Nephron progenitor cell (in vitro differentiated cells): ENCODE measurements around the gene PSME3.
"Not testable (repeated sequence)": the region's sequence is repeated elsewhere in the genome, so short reads cannot be mapped to it uniquely, and the experiment has no call there.

Experiments used
- DNase-seq: peaks from one replicate; pipeline ENCODE4 v3.0.0; 2021
- H3K27ac Mint-ChIP-seq: 2 replicates; pipeline ENCODE4 v1.8.0; 2021; ENCODE audit warnings: mild to moderate bottlenecking, moderate library complexity, mixed read lengths
- H3K27me3 Mint-ChIP-seq: 2 replicates; pipeline ENCODE4 v1.8.0; 2021; ENCODE audit warnings: mild to moderate bottlenecking, low read depth, mixed read lengths; ENCODE audit not compliant: poor library complexity
- H3K36me3 Mint-ChIP-seq: 2 replicates; pipeline ENCODE4 v1.8.0; 2021; ENCODE audit warnings: low read depth, mixed read lengths
- H3K4me1 Mint-ChIP-seq: 2 replicates; pipeline ENCODE4 v1.8.0; 2021; ENCODE audit warnings: mixed read lengths
- H3K4me3 Mint-ChIP-seq: 2 replicates; pipeline ENCODE4 v1.8.0; 2021; ENCODE audit warnings: mild to moderate bottlenecking, moderate library complexity, mixed read lengths
- H3K9me3 Mint-ChIP-seq: 2 replicates; pipeline ENCODE4 v1.8.0; 2021; ENCODE audit warnings: mild to moderate bottlenecking, moderate library complexity, mixed read lengths
- CTCF ChIP-seq: fragments of 200-600 bp; sonication (generic); IDR thresholded peaks from 2 replicates; pipeline ENCODE4 v1.5.0; 2021; ENCODE audit warnings: antibody characterized with exemption

PSME3 gene

GRCh38 chr17:42853597-42853967, 20.4 kb downstream of the PSME3 start:
- H3K9me3 Mint-ChIP-seq = no peaks in the 10 kb centered on the region
- peaks cover 5% of the 10 kb centered on the region for H3K27me3 Mint-ChIP-seq
- no peak overlapping the region for H3K4me3 Mint-ChIP-seq
- H3K36me3 Mint-ChIP-seq = no peaks in the 10 kb centered on the region
- no peak for DNase-seq
- no peak overlapping the region for H3K27ac Mint-ChIP-seq
- peaks cover 22% of the 10 kb centered on the region for H3K4me1 Mint-ChIP-seq
- no peak for TF ChIP-seq CTCF

GRCh38 chr17:42853968-42854790, 21.0 kb downstream of the PSME3 start:
- Mint-ChIP-seq H3K4me3 (no peak overlapping the region), H3K27me3 (peaks cover 5% of the 10 kb centered on the region), H3K4me1 (peaks cover 21% of the 10 kb centered on the region), H3K9me3 (no peaks in the 10 kb centered on the region), H3K36me3 (no peaks in the 10 kb centered on the region), H3K27ac (no peak overlapping the region)
- no peak for DNase-seq
- TF ChIP-seq CTCF = no peak

GRCh38 chr17:42855048-42855596, 21.9 kb downstream of the PSME3 start:
- H3K27me3 Mint-ChIP-seq = peaks cover 7% of the 10 kb centered on the region
- DNase-seq = no peak
- peaks cover 12% of the 10 kb centered on the region for H3K4me1 Mint-ChIP-seq
- no peak for TF ChIP-seq CTCF
- no peaks in the 10 kb centered on the region for H3K36me3 Mint-ChIP-seq
- no peak overlapping the region for H3K4me3 Mint-ChIP-seq
- H3K9me3 Mint-ChIP-seq = no peaks in the 10 kb centered on the region
- no peak overlapping the region for H3K27ac Mint-ChIP-seq

GRCh38 chr17:42856093-42856492, 22.9 kb downstream of the PSME3 start:
- H3K4me1 Mint-ChIP-seq, H3K36me3 Mint-ChIP-seq, DNase-seq, H3K27ac Mint-ChIP-seq, H3K9me3 Mint-ChIP-seq, H3K4me3 Mint-ChIP-seq, H3K27me3 Mint-ChIP-seq: not testable (repeated sequence)

GRCh38 chr17:42856516-42856915, 23.3 kb downstream of the PSME3 start:
- DNase-seq, H3K36me3 Mint-ChIP-seq, H3K4me3 Mint-ChIP-seq, H3K27ac Mint-ChIP-seq, H3K9me3 Mint-ChIP-seq, H3K4me1 Mint-ChIP-seq: not testable (repeated sequence)
- peaks cover 14% of the 10 kb centered on the region for H3K27me3 Mint-ChIP-seq

GRCh38 chr17:42857389-42857788, 24.2 kb downstream of the PSME3 start:
- H3K4me1 Mint-ChIP-seq = no peaks in the 10 kb centered on the region
- H3K27me3 Mint-ChIP-seq = peaks cover 17% of the 10 kb centered on the region
- no peaks in the 10 kb centered on the region for H3K36me3 Mint-ChIP-seq
- no peak overlapping the region for H3K4me3 Mint-ChIP-seq
- no peak for TF ChIP-seq CTCF
- no peak for DNase-seq
- no peak overlapping the region for H3K27ac Mint-ChIP-seq
- no peaks in the 10 kb centered on the region for H3K9me3 Mint-ChIP-seq

- peaks cover 14% of the 10 kb centered on the region for H3K9me3 Mint-ChIP-seq
- H3K27me3 Mint-ChIP-seq = peaks cover 29% of the 10 kb centered on the region
- H3K36me3 Mint-ChIP-seq = peaks cover 9% of the 10 kb centered on the region
- no peak overlapping the region for H3K4me3 Mint-ChIP-seq
- peak overlapping the region; percentile 23 for H3K27ac Mint-ChIP-seq
- no peak for DNase-seq
- peaks cover 30% of the 10 kb centered on the region for H3K4me1 Mint-ChIP-seq
- TF ChIP-seq CTCF = no peak
These were observed 32.5 kb downstream of the PSME3 start for GRCh38 chr17:42865638-42866094.
